ENCODE data around the gene MAB21L4. TPM values are rescaled to one million over a fixed set of nuclear protein-coding genes. Genes with fewer than 3 reads are reported as not detected.
A peak's percentile ranks its signal among the peaks of the same experiment; 100 is the strongest.

The MAB21L4 gene
- total RNA-seq (ENCODE audit: unreplicated experiment) = not detected
- long read RNA-seq = 0 reads

GRCh38 chr2:240895656-240896388, at the start of gene MAB21L4:
Gene MAB21L4 (minus strand): TSS chr2:240896156. CDS start chr2:240895997, 159 bp downstream.
- no peaks in the 10 kb centered on the region for H3K9me3 Mint-ChIP-seq (ENCODE audit: unreplicated experiment)
- no peak for DNase-seq (ENCODE audit: low spot score)
- TF ChIP-seq CTCF (IDR thresholded peaks at IDR 0.05; ENCODE audit: unreplicated experiment) = no peak
- H3K27me3 Mint-ChIP-seq (ENCODE audit: unreplicated experiment) = peaks cover 2% of the 10 kb centered on the region
- no peak within 1 kb of the TSS for H3K27ac Mint-ChIP-seq (ENCODE audit: unreplicated experiment)
- H3K4me3 Mint-ChIP-seq (ENCODE audit: unreplicated experiment) = no peak within 1 kb of the TSS
- no peaks in the 10 kb centered on the region for H3K36me3 Mint-ChIP-seq (ENCODE audit: low read depth, unreplicated experiment)
- H3K4me1 Mint-ChIP-seq (ENCODE audit: unreplicated experiment) = peaks cover 6% of the 10 kb centered on the region

DNA sequence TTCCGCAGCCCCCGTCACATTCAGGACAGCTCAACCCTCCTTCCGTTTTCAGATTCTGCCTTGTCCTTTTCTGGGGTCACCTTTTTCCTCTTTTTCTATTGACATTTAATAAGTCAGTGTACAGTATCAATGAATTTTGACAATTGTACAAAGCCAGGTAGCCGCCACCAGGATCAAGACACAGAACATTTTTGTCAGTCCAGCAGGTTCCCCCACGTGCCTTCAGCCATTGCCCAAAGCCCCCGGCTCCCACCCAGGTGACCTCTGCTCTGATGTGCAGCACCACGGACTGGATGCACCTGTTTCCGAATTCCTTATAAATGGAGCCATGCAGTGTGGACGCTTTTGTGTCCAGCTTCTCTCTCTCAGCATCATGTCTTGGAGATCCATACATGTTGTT, 40.1 kb upstream of the MAB21L4 start:
- no peak for DNase-seq (ENCODE audit: low spot score)
- no peaks in the 10 kb centered on the region for H3K9me3 Mint-ChIP-seq (ENCODE audit: unreplicated experiment)
- peaks cover 5% of the 10 kb centered on the region for H3K36me3 Mint-ChIP-seq (ENCODE audit: low read depth, unreplicated experiment)
- peak overlapping the region; percentile 4 for H3K27ac Mint-ChIP-seq (ENCODE audit: unreplicated experiment)
- no peaks in the 10 kb centered on the region for H3K4me1 Mint-ChIP-seq (ENCODE audit: unreplicated experiment)
- no peak for TF ChIP-seq CTCF (IDR thresholded peaks at IDR 0.05; ENCODE audit: unreplicated experiment)
- peaks cover 10% of the 10 kb centered on the region for H3K27me3 Mint-ChIP-seq (ENCODE audit: unreplicated experiment)
- H3K4me3 Mint-ChIP-seq (ENCODE audit: unreplicated experiment) = peak overlapping the region; percentile 20

- Mint-ChIP-seq H3K36me3 (ENCODE audit: low read depth, unreplicated experiment) (peaks cover 5% of the 10 kb centered on the region), H3K27ac (ENCODE audit: unreplicated experiment) (no peak overlapping the region), H3K27me3 (ENCODE audit: unreplicated experiment) (peaks cover 10% of the 10 kb centered on the region), H3K9me3 (ENCODE audit: unreplicated experiment) (no peaks in the 10 kb centered on the region), H3K4me1 (ENCODE audit: unreplicated experiment) (no peaks in the 10 kb centered on the region), H3K4me3 (ENCODE audit: unreplicated experiment) (peak overlapping the region; percentile 20)
- no peak for DNase-seq (ENCODE audit: low spot score)
- TF ChIP-seq CTCF (IDR thresholded peaks at IDR 0.05; ENCODE audit: unreplicated experiment) = no peak
Measured at GRCh38 chr2:240935103-240935876, 39.3 kb upstream of the MAB21L4 start.

- TF ChIP-seq CTCF (IDR thresholded peaks at IDR 0.05; ENCODE audit: unreplicated experiment) = no peak
- no peak overlapping the region for H3K27ac Mint-ChIP-seq (ENCODE audit: unreplicated experiment)
- no peak for DNase-seq (ENCODE audit: low spot score)
- H3K36me3 Mint-ChIP-seq (ENCODE audit: low read depth, unreplicated experiment) = peaks cover 5% of the 10 kb centered on the region
- H3K4me1 Mint-ChIP-seq (ENCODE audit: unreplicated experiment) = no peaks in the 10 kb centered on the region
- no peaks in the 10 kb centered on the region for H3K9me3 Mint-ChIP-seq (ENCODE audit: unreplicated experiment)
- H3K27me3 Mint-ChIP-seq (ENCODE audit: unreplicated experiment) = peaks cover 10% of the 10 kb centered on the region
- H3K4me3 Mint-ChIP-seq (ENCODE audit: unreplicated experiment) = no peak overlapping the region
Measured at GRCh38 chr2:240934701-240935102, 38.7 kb upstream of the MAB21L4 start.

All from endothelial cell (in vitro differentiated cells).